ENCODE measurements around the gene HADHB. TPM values are rescaled to one million over a fixed set of nuclear protein-coding genes. Genes with fewer than 3 reads are reported as not detected.

The HADHB gene
- total and polyA plus RNA-seq, 10 of the 15 experiments (the other 5 are each of a cell fraction or from before 2014, with no cell fraction given) = 53.7 to 145 (median 85.5) TPM

- CTCF ChIA-PET = interaction anchor here (0.7 to 1.5 kb wide), 4 partner anchors 11 to 325 kb away, joined by 3 to 4 read pairs (median 3); no protein-coding TSS in a partner anchor
Observed at GRCh38 chr2:26316041-26316440, 71.3 kb downstream of the HADHB start.

More at GRCh38 chr2:26316041-26316440, 71.3 kb downstream of the HADHB start:
- Histone ChIP-seq H3K4me3 (no peak overlapping the region), H2AFZ (ENCODE audit: control insufficient read depth, low read depth, low read length) (no peak overlapping the region), H3K9me3 (replicated peaks; ENCODE audit: control insufficient read depth, insufficient read depth, low read length) (no peaks in the 10 kb centered on the region), H3K4me2 (ENCODE audit: control insufficient read depth, insufficient read depth) (no peak overlapping the region), H3K9ac (ENCODE audit: control insufficient read depth, insufficient read depth, low read length) (no peak overlapping the region), H3K4me1 (ENCODE audit: control insufficient read depth, insufficient read depth, low read length) (peaks cover 2% of the 10 kb centered on the region; the same call in 1 of the 2 replicates), H3K79me2 (ENCODE audit: control insufficient read depth, insufficient read depth, low read length) (no peaks in the 10 kb centered on the region), H3K27ac (ENCODE audit: control insufficient read depth, insufficient read depth) (no peak overlapping the region), H3K36me3 (ENCODE audit: control insufficient read depth in 2 of 2, insufficient read depth in 2 of 2, low read length in 1 of 2) (no peaks in the 10 kb centered on the region), H3K27me3 (replicated peaks in 1 of 2; ENCODE audit: control insufficient read depth in 2 of 2, insufficient read depth in 2 of 2, low read length in 1 of 2) (no peaks in the 10 kb centered on the region; a peak in 1 of 4 replicates), H4K20me1 (ENCODE audit: control insufficient read depth, insufficient read depth) (no peaks in the 10 kb centered on the region; the same call in 1 of the 2 replicates)
- WGBS (ENCODE audit: insufficient coverage, insufficient replicate concordance, low lambda C conversion rate, missing lambda C conversion rate) = 73% methylated on average over 2 of the region's 2 CpGs
- in situ Hi-C loops (cut with MboI) (no loop called here), intact Hi-C loops (cut with micrococcal nuclease; ENCODE audit: unreplicated experiment) (no loop called here)
- ChIA-PET POLR2A (interaction anchor here (0.6 kb wide), 1 partner anchor 639 kb away, joined by 10 read pairs; no protein-coding TSS in a partner anchor), RAD21 (ENCODE audit: unreplicated experiment) (interaction anchor here (1.3 kb wide), 1 partner anchor 16 kb away, joined by 4 read pairs; no protein-coding TSS in a partner anchor), SMC1A (ENCODE audit: uncharacterized antibody, unreplicated experiment) (interaction anchor here (0.6 to 1.6 kb wide), 4 partner anchors 14 to 48 kb away, joined by 3 to 4 read pairs (median 3); no protein-coding TSS in a partner anchor)
- DNase-seq (ENCODE audit: low read depth, low spot score) (no peak), ATAC-seq (peak; percentile 71; the same call in 2 of the 3 replicates), FAIRE-seq (no peak)
- TF ChIP-seq SREBF1 (IDR thresholded peaks at IDR 0.05; ENCODE audit: low read length) (no peak), CTCF (IDR thresholded peaks at IDR 0.05 in 2 of 3, conservative IDR thresholded peaks at IDR 0.05 in 1 of 3; ENCODE audit: control insufficient read depth in 2 of 3, extremely low read depth in 1 of 3, insufficient read depth in 1 of 3, low read depth in 3 of 3, low read length in 3 of 3) (peak in 1 of 3 experiments; percentile 24; a peak in 1 of 6 replicates)
- no TSS peak for BruUV-seq (replicated peaks)
